GM18867 (cell line): ENCODE results near the gene ARID4B.
"Not testable (repeated sequence)": the region's sequence is repeated elsewhere in the genome, so short reads cannot be mapped to it uniquely, and the experiment has no call there.

Source experiments
- ATAC-seq: cut with Tn5 transposase; IDR thresholded peaks from one replicate; pipeline ENCODE4 v1.9.1; 2021; ENCODE audit warnings: mild to moderate bottlenecking, moderate library complexity; ENCODE audit not compliant: unreplicated experiment

The ARID4B gene

DNA sequence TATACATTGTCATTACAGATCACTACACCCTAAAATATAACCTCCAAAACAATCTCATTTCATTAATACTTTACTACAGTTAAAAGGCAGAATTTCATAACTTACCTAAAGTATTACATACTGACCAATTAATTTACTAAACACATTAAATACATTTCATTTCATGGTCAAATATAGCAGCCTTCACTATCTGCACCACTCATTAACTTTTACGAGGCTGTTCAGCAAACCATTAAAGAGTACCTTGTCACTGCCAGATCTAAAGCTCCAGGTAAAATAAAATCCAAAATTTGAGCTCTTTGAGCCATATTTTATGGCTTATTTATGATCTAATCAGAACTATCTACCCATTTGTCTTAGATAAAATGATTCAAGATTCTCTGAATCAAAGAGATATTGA is 100.6 kb downstream of the ARID4B start:
- ATAC-seq: no peak

DNA sequence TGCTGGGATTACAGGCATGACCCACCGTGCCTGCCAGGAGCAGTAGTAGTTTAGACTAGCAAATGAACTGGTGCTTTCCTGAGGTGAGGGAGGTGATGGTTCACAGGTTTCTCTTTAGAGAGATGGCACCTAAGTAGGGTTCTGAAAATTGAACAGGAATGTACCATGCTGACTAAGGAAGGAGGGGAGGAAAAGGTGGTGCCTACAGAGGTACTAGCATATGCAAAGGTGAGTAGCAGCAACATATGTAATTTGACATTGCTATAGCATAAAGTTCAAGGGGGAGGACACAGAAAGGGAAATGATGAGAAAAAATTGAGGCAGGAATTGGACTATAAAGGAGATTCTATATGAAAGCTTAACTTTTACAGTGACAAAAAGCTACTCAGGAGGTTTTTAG is 101.0 kb downstream of the ARID4B start:
- ATAC-seq: no peak

DNA sequence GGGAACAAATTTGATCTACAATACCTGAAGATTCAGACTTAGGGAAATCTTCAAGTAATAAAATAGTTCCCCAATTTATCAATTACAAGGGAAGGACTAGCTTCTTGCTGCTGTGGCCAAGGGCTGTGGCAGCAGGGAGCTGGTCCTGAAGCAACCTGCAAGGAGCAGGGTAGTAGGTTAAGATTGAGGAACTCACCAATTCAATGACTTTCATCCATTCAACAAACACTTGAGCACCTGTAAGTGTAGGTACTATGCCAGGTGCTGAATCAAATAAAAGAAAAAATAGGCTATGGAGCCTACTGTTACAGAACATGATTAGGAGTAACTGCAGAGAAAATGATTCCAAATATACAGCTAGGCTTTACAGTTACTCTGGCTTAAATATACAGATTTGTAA is 102.7 kb downstream of the ARID4B start:
- no peak for ATAC-seq

DNA sequence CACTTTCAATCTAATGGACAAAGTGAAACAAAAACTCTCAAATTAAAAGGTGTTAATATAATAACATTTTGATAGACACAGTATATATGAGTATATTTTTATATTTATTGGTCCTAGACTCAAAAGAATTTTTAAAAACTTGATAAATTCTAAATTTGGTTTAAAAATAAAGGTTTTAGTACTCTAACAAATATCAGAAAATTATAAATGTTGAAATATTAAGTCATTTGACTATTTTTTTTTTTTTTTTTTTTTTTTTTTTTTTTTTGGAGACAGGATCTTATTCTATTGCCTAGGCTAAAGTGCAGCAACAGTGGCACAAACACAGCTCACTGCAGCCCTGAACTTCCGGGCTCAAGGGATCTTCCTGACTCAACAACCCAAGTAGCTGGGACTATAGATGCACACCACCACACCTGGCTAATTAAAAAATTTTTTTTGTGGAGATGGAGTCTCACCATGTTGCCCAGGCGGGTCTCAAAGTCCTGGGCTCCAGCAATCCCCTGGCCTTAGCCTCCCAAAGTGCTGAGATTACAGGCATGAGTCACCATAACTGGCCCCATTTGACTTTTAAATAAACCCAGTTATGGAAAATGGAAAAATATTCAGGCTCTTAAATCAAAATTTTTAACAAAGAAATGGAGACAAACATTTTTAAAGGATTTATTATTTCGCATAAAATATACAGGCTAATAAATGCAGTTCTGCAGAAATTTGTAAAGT is 106.2 kb downstream of the ARID4B start:
- no peak for ATAC-seq

DNA sequence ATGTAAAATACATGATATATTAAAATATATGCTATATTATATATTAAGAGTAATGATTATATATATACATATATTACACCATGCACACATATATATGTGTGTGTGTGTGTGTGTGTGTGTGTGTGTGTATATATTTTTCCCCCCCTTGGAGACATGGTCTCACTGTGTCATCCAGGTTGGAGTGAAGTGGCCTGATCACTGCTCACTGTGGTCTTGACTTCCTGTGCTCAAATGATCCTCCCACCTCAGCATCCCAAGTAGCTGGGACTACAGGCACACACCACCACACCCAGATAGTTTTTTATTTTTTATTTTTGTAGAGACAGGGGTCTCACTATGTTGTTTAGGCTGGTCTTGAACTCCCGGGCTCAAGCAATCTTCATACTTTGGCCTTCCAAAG is 112.5 kb downstream of the ARID4B start:
- no peak for ATAC-seq

DNA sequence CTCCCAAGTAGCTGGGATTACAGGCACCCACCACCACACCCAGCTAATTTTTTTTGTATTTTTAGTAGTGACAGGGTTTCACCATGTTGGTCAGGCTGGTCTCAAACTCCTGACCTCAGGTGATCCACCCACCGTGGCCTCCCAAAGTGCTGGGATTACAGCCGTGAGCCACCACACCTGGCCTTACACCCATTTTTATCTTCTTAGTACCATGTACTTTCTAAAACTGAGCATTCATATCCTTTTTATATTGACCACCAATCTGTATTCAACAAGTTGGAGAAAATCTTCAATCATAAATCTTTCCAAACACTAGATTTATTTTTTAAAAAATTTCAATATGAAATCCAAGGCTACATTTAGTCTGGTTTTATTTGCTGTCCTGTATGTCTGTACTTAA is 113.0 kb downstream of the ARID4B start:
- ATAC-seq: not testable (repeated sequence)

DNA sequence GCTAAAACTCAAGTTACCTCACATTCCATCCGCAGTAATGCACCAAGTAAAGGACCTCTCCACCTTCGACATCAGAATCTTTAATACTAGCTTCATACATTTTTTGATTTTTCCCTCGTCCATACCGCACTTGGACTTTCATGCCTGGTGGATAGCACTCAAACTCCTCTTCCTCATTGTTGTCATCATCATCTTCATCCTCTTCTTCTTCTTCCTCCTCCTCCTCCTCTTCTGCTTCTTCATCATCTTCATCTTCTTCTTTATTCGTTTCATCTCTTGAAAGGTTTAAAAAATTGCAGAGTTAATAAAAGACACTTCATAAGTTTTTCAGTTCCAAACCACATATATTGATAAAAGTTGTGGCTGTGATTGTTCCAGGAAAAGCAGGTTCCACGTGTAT is 114.2 kb downstream of the ARID4B start:
- no peak for ATAC-seq

DNA sequence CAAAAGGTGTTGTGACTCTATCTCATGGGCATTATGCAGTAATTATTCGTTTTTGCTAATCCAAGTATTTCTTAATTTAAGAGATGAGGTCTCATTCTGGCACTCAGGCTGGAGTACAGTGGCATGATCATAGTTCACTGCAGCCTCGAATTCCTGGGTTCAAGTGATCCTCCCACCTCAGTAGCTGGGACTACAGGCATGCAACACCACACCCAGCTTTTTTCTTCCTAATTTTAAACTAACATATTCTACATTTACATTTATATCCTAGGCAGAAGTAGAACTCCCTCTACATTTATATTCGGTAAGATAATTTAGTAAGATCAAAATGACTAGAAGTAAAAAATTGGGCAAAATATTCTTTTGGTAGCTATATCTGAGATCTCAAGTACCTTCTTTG is 116.5 kb downstream of the ARID4B start:
- ATAC-seq: no peak

DNA sequence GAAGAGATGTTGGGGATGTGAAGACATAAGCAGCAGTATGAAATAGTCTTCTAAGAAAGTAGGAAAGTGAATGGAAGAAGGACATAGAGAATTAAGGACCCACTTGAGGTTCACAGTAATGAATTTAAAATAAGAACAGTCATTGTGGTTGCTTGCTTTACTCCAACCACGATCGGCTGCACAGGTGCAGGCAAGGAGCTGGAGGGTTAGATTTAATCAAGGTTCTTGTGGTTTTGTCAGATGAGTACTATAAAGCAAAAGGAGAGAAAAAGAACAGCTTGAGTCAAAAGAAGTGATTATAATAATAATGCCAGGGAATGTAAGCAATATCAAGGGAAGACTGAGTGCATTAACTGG is 120.8 kb downstream of the ARID4B start:
- ATAC-seq: no peak

DNA sequence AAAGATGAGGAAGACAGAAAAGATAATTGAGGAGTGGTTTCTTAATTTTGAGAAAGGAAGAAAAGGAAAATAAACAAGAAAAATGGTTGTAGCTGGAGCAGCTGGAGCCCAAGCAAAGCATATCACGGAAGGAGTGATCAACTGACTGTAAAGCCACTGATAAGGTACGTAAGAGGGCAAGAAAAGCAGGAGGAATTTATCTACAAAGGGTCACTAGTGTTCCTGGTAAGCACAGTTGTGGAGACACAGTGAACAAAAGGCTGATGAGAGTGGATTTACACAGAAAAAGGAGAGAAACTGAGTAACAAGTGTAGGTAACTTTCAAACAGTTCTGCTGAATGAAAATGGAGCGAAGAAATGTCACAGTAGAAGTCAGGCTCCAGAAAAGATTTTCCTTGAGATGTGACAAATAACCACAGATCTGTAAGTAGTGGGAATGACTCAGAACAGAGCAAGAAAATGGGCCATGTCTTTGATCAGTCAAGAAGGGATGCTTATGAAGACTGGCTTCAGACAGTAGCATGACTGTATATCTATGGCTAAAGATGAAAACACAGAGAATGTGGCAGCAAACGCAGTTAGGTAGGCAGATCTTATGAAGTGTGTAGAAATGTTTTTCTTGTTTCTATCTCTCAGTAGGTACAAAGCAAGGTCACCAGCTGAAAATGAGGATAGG is 121.3 kb downstream of the ARID4B start:
- no peak for ATAC-seq

DNA sequence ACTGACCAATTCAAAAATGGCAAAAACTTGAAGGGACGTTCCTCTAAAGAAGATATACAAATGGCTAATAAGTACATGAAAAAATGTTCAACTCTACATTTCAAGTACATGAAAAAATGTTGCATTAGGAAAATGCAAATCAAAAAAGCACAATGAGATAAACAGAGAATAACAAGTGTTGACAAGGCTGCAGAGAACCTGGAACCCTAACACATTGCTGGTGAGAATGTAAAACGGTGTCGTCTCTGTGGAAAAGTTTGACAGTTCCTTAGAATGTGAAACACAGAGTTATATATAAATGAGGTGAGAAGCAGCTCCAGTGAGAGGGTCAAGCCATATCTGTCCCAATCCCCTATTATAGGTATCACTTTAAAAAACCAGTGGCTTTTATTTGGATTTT is 122.3 kb downstream of the ARID4B start:
- ATAC-seq: no peak

DNA sequence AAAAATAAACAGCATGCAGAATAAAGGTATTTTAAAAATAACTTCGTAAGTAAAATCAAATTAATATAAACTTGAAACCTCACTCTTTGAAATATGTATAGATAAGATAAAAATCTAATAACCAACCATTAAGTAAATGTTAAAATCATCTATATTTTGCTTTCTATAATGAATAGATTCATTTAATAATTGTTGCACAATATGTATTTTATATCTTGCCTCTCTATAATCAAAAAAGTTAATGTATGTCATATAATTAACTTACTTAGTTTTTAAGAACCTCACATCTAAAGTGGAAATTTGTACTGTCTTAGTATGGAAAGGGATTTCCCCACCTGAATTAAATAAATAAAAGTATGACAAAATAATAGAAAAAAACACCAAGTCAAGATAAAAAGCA is 124.6 kb downstream of the ARID4B start:
- ATAC-seq: no peak

DNA sequence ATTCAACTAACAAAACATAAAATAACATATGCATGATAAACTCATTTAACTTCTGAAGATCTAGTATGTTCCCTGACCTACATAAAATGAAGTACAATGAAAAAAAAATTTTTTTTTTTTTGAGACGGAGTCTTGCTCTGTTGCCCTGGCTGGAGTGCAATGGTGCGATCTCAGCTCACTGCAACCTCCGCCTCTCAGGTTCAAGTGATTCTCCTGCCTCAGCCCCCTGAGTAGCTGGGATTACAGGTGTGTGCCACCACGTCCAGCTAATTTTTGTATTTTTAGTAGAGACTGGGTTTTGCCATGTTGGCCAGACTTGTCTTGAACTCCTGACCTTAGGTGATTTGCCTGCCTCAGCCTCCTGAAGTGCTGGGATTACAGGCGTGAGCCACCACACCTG is 125.5 kb downstream of the ARID4B start:
- ATAC-seq: not testable (repeated sequence)

DNA sequence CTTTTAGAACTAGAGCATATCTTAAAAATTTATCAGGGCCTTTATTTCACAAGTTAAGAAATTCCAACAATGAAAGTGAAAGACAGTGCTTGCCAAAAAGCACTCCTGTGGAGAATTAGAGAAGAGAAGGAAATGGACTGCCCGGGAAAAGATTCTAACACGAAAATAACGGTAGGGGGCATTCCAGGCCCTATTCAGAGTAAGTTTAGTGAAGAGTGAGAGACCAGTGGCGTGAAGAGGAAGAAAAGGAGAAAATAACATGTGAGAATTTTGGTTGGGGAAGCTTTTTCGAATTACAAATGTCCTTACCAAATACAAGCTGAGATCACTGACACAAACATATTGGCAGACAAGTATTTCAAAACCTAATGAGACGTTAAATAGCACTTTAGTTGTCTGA is 128.5 kb downstream of the ARID4B start:
- no peak for ATAC-seq

DNA sequence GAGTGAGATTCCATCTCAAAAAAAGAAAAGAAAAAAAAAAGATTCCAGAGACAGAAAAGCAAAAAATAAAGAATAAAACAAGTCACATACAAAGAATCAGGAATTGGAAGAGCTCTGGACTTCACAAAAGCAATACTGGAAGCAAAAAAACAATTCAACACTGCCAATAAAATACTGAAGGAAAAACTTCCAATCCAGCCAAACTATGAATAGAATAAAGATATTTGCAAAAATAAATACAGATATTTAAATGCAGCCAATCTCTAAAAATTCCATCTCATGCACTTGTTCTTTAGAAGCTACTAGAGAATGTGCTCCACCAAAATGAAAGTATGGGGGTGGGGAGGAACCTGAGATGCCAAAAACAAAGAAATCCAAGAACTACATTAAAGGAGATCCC is 137.5 kb downstream of the ARID4B start:
- no peak for ATAC-seq

DNA sequence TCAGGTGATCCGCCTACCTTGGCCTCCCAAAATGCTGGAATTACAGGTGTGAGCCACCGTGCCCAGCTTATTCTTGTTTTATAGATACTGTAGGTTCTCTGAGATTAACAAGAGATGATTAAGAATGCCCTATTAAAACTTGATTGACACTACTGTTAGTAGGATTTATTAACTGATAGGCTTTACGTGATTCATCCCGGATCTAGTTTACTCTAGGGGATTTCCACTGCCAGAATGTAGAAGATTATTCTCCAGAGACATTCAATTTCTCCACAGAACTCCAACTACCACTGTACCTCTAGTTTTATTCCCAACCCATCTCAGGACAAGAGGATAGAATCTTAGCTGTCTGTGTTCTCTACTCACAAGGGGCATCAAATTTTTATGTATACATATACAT is 140.7 kb downstream of the ARID4B start:
- ATAC-seq: no peak

DNA sequence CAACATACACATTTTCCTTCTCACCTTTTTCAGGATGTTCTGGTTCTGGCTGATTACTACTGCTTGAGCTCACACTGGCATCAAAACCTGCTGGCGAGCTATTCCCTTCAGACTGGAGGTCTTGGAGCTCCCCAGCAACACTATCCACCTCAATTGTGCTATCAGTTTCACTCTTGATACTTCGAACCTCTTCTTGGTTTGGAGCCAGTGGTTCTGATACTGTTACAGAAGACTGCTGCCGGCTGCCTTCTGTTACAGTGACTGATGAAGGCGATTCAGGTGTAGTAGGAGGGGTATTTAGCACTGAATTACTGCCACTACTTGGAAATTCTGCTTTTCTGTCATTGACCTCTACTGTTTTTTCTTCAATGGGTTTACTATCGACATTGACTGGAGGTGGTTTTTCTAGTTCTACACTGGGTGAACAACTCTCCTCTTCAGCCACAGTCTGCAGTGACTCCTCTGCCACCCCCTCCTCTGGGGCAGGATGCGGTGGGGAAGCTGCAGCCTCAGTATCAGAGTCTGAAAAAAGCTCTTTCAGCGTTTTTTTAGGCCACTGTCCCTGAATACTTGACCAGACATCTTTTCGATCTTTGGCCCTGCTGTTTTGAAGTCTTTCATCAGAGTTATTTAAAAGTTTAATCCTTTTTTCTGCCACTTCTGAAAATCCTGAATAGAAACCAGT is 146.3 kb downstream of the ARID4B start:
- no peak for ATAC-seq

DNA sequence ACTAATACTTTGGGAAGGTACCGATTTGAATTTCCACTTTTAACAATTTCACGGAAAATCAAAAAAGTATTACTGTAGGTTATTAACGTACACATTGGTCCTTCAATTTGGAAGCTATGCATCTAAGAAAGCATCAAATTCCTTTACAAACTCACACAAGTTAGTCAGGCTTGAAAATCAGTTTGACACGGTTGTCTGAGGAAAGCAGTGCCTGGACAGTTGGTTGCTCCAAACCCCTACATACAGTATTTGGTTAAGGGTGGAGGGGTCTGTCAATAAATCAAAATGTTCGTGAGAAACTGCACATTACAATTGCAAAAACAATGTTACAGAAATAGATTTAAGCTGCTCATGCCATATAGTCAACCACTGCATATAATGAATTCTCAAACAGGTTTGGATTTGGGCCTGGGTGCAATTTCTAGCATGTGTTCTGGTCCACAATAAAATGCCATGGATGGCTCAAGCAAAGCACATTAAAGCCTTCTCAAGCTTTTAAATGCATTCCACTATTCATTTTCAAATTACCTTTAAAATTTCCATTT is 147.0 kb downstream of the ARID4B start:
- ATAC-seq: no peak

DNA sequence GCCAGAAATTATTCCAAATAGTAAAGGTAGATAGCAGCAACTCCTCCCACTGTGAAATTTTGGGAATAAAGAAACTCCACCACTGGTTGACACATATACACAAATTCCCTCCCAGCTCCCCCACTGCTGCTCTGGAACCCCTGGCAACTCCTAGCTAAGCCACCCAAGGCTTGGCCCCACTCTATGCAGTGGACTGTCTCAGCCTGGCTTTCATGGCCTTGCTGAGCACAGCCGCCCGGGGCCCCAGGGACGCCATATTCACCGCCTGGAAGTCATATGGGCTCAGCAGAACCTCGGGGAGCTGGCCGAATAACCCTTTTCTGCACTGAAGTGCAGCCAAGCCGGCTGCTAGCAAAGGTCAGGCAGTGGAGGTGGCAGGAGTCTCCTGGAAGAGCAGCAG is 151.5 kb downstream of the ARID4B start:
- no peak for ATAC-seq

DNA sequence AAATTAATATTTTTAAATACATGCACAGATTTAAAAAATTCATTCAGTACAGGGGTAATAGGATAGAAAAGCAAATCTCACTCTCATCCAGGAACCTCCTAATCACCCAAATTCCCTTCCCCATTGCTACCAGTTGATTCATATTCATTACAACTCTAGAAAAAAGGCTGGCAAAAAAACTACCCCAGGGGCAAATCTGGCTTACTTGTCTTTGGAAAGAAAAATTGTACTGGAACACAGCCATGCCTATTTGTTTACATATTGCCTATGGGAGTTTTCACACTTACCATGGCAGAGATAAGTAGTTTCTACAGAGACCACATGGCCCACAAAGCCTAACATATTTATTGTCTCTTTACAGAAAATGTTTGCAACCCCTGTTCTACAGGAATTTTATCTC is 158.0 kb downstream of the ARID4B start:
- ATAC-seq: no peak

DNA sequence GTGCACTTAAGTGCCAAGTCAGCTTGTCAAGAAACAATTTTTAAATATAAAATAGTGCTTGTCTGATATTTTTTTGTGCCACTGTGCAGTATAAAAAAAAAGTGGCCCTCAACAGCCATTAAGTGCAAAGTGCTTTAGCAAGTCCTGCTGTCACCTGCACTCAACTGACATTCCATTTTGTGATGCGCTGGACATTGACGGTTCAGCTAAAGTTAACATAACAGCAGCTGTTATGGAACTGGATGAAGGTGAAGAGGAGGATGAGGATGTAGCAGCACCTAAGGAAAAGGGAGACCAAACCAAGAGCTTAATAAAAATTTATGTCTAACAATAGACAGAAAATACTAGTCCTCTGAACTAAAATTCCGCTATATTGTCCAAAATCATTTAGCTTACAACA is 159.6 kb downstream of the ARID4B start:
- no peak for ATAC-seq

DNA sequence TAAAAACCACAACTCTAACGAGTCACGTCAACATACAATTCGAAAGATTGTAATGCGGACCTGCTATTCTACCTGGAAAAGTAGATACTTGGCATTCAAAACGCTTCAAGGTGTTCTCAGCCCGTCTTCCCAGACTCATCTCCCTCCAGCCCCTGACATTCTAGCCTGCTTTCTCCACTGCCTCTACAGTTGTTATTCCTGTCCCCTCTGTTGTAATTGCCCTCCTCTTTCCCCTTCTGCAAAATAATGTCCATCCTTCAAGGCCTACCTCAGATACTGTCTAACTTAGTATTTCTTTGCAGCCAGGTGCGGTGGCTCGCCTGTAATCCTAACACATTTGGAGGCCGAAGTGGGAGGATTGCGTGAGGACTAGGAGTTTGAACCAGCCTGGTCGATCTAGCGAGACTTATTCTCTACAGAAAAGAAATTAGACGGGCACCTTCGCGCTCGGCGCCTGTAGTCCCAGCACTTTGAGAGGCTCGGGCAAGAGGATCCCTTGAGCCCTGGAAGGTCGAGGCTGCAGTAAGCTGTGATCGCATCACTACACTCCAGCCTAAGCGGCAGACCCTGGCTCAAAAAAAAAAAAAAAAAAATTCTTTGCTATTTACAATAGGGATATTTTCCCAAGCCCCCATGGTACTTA is 166.2 kb downstream of the ARID4B start:
- peak; percentile 1 for ATAC-seq
